HG03571 (cell line): ENCODE results near the gene PFDN2.
"Not testable (repeated sequence)": the region's sequence is repeated elsewhere in the genome, so short reads cannot be mapped to it uniquely, and the experiment has no call there.

Experiments
- ATAC-seq: cut with Tn5 transposase; IDR thresholded peaks from one replicate; pipeline ENCODE4 v1.9.1; 2021; ENCODE audit not compliant: unreplicated experiment

PFDN2 gene

GRCh38 chr1:161082996-161083747 is 34.7 kb downstream of the PFDN2 start:
- no peak for ATAC-seq

DNA sequence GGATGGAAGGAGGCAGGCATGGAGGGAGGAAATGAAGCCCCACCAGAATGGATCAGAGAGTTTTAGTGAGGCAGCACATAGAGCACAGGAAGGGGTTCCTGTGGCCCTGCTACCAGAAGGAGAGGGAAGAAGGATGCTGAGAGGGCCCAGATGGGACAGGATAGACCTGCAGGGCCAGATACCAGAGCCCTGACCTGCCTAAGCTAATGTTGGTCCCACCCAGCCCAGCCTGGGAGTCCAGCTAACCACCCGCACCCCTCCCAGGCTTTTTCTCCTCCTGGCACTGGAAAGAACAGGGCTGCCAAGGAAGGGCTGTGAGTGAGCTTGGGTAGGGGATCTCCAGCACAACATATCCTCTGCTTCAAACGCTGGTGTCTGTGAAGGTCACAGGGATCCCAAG is 35.4 kb downstream of the PFDN2 start:
- ATAC-seq, result no peak

DNA sequence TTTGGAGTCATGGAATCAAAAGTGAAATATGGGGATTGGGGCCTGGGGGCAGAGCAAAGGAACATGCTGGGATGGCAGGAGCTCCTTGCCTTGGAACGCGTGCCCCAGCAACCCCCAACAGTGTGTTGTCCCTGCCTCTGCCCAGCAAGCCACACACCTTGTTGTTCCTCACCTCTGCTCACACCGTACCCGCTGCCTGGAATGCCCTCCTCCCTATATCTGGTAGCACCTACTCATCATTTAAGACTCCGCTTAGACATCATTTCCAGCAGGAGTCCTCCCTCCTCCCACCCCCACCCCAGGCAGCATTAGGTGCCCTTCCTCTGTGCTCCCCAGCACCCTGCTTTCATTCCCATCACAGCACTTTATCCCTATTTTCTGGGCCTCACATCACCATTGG is 36.3 kb downstream of the PFDN2 start:
- ATAC-seq, result no peak

DNA sequence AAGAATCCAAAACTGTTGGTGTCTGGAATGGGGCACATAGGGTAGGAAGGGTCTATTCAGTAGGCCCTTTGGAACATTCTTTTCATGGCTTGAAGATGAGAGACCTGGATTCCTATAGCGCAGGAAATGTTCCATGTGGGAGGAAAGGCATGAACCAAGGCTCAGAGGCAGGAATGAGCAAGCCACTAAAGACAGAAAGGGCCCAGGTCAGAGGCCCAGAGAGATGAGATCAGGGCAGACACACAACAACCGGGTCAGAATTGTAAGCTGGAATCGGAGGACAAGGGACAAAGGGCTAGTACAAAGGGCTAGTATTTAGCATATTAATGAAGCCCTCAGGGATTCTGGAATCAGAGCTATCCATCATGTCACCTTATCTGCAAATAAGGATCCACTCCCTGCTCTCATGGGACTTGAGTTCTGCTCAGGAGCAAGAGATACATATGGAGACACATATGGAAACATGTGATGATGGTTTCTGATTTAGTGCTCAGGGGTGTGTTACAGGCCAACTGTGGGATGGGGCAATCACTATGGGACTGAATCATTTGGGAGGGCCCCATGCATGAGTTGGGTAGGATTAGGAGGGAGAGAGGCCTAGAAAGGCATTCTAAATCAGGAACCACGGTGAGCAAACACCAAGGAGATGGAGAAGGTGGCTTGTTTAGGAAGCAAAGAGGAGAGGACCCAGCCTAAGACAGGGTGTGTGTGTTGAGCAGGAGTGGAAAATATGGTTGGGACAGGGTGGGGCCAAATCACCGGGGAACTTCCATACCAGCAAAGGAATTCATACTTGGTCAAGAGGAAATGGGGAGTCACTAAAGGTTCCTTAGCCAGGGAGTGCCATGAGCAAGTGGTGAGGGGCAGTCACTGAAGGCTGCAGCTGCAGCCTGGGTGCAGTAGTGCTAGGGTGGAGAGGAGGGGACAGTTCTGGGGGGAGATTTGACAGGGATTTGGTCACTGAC is 37.1 kb downstream of the PFDN2 start:
- ATAC-seq, result no peak

GRCh38 chr1:161079436-161080110 is 38.3 kb downstream of the PFDN2 start:
- ATAC-seq, result no peak

- ATAC-seq, result no peak
Measured at GRCh38 chr1:161077426-161077825, 40.4 kb downstream of the PFDN2 start.

GRCh38 chr1:161076410-161076809 is 41.4 kb downstream of the PFDN2 start:
- no peak for ATAC-seq

- ATAC-seq, result no peak
Measured at GRCh38 chr1:161074676-161075368, 43.0 kb downstream of the PFDN2 start.

- no peak for ATAC-seq
Measured at GRCh38 chr1:161073474-161074121, 44.2 kb downstream of the PFDN2 start.

DNA sequence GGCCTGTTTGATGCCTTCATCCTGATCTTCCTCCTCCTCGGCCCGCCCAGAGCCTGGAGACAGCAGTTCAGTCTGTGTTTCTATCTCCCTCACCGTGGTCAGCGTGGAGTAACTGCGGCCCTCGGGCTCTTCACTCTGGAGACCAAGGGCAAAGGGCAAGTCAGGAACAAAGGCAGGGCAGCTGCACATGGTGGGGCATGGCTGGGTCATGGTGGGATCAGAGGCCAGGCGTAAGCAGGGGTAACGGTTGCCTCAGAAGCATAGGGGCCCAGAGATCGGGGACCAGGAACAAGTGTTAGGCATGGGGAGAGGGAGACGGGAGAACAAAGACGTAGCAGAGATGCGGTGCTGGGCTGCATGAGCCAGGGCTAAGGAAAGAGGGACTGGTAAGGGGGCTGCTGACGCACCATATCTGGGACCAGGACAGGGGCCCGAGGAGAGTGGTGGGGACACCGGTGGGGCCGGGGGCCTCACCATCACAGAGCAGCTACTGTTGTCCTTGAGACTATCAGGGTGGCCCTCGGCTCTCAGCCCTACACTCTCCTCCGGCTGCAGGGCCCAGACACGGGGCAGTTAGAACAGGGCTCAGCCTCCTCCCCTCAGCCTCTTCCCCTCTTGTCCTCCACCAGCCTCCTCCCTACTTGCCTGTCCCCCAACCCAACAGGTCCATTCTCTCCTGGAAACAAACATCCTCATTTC is 44.9 kb downstream of the PFDN2 start:
- no peak for ATAC-seq

- no peak for ATAC-seq
Measured at GRCh38 chr1:161071886-161072371, 45.9 kb downstream of the PFDN2 start.

GRCh38 chr1:161070761-161071160 is 47.1 kb downstream of the PFDN2 start:
- no peak for ATAC-seq

DNA sequence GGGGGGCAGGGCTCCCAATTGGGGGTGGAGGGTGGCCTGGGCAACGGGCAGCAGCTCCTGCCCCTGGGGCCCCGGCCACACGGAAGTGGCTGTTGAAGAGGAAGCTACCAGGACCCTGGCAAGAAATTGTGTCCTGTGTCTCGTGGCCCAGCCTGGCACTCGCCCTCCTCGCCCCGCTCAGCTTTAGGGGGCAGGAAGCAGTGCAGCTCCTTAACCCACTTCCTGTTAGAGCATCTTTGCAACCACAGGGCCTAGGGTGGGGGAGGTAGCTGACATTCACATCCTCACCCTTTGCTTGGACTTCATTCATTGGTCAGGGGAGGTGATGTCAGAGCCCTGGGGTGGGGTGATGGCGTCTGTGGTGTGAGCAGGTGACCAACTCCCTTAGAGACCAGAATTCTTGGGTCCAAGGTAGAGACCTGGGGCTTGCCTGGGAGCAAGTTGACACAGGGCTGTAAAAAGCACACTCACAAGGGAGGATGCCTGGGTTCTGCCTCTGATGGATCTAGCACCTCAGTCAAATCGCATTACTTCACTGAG is 48.0 kb downstream of the PFDN2 start, which contains the start of gene ARHGAP30:
Gene ARHGAP30, minus strand, starts transcription at position 161 of the 540 bp plus-strand sequence. CDS start 267 bp downstream, outside the sequence.
- peak; percentile 85 for ATAC-seq

- ATAC-seq, result no peak
Measured at GRCh38 chr1:161069241-161069640, 48.6 kb downstream of the PFDN2 start.

GRCh38 chr1:161068306-161069234 is 49.3 kb downstream of the PFDN2 start:
- peak; percentile 52 for ATAC-seq

- no peak for ATAC-seq
Measured at GRCh38 chr1:161066694-161067093, 51.1 kb downstream of the PFDN2 start.

DNA sequence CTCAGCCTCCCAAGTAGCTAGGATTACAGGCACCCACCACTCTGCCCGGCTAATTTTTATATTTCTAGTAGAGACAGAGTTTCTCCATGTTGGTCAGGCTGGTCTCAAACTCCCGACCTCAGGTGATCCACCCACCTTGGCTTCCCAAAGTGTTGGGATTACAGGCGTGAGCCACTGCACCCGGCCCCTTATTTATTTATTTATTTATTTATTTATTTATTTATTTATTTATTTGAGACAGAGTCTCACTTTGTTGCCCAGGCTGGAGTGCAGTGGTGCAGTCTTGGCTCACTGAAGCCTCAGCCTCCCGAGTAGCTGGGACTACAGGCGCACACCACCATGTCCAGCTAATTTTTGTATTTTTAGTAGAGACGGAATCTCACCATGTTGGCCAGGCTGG is 52.2 kb downstream of the PFDN2 start:
- ATAC-seq, result not testable (repeated sequence)

- not testable (repeated sequence) for ATAC-seq
Measured at GRCh38 chr1:161063936-161064335, 53.9 kb downstream of the PFDN2 start.
